HG03342 (cell line): ENCODE results near the gene KLF15.
"Not testable (repeated sequence)": the region's sequence is repeated elsewhere in the genome, so short reads cannot be mapped to it uniquely, and the experiment has no call there.

Source experiments
- ATAC-seq: cut with Tn5 transposase; IDR thresholded peaks from one replicate; pipeline ENCODE4 v1.9.1; 2021; ENCODE audit warnings: mild to moderate bottlenecking, moderate library complexity; ENCODE audit not compliant: unreplicated experiment

KLF15 gene

DNA sequence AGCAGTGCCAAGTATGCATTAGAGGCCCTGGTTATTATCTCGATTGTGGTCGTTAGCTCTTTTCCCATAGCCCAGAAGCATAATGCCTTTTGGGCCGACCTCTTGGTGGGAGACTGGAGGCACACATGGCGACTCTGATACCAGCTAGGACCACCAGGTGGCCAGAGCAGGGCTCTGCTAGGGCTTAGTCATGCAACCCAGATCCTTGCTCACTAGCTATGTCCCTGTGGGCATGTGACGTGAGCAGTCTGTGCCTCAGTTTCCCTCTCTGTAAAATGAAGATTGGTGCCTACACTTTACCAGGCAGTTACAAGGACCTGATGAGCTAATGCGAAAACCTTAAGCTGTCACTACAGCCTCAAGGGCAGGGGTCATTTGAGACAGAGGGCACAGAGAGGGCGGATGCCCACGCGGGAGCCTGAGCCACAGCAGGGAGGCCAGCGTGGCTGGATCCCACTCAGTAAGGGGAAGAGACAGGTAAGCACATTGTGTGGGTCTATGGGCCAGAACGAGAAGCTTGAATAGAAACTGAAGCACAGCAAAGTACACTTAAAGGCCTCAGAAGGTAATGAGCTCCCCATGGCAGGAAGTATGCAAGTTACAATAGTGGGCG, 8.8 kb downstream of the KLF15 start:
- ATAC-seq = no peak

DNA sequence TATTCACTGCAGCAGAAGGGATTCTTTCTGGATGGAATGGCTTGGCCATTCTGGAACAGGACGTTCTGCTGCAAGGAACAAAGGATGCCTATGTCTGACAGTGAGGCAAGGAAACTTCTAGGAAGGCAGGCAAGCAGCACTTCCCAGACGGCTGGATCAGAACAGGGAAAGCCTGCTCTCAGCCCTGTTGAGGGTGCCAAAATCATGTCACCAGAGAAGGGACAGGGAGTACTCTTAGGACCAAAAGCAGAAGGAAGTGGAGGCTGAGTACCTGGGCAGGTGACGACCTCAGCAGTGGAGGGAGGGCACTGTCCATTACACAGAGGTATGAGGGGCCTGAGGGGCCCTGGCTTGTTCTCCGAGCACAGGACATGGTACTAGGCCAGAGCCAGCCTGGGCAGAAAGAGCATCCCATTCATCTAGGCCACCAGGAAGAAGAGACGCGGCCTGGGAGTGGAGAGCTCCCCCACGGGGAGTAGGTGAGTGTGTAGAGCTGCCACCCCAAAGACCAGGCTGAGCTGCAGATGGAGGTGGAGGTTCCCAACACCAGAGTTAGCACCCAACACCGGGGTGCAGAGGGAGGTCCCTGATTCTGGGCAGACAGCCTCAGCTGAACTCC, 9.6 kb downstream of the KLF15 start:
- no peak for ATAC-seq

DNA sequence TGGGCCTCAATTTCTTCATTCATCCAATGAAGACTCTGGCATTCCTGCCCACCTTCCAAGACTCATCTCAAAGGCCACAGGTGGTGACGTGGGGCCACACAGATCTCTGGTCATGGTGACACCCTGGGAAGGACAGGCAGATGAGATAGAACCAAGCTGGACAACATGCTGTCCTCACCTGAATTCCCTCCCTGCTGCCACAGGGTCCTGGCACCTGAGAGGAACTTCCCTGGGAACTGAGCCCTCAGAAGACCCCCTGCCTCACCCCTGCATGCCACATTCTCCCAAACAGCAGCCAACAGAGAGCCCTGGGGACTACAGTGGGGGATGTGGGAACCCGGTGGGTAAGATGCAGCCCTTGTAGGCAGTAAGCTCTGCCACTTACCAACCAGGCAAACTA, 10.7 kb downstream of the KLF15 start:
- ATAC-seq = no peak

DNA sequence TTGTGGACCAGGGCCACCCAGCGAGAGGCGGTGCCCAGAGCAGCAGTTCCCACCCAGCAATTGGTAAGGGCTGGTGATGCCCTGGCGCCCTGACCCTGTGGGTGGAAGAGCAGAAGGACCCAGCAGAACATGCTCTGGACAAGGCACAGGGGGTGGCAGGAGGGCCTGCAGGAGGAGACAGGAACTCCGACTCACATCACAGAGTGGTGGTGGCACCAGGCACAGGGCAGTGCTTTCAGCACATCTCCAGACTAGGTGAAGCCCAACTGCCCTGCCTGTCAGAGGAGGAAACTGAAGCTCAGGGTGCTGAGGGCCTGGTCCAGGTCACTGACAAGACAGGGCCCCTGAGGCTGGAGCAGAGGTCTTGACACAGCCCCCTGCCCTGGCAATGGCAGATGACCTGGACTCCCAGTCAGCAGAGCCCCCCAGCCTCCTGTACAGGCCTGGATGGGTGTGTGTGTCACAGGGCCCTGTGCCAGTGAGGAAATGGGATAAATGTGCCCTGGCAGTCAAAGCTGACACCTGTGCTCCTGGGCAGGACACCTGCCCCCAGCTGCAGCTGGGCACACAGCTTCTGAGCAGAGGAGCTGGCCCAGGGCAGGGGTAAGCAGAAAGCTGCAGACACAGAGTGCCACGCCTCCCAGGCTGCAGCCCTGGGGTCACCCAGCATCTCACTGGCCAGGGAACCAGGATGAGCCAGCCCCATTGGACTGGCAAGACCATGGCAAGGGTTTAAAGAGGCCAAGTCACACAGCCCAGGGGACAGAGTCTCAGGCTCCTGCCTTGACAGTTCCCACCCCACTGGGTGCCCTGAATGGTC, 11.4 kb downstream of the KLF15 start:
- no peak for ATAC-seq

GRCh38 chr3:126345231-126345630, 12.0 kb downstream of the KLF15 start:
- ATAC-seq = no peak

GRCh38 chr3:126344380-126345041, 12.7 kb downstream of the KLF15 start:
- ATAC-seq = no peak

GRCh38 chr3:126343649-126344035, 13.6 kb downstream of the KLF15 start:
- no peak for ATAC-seq

DNA sequence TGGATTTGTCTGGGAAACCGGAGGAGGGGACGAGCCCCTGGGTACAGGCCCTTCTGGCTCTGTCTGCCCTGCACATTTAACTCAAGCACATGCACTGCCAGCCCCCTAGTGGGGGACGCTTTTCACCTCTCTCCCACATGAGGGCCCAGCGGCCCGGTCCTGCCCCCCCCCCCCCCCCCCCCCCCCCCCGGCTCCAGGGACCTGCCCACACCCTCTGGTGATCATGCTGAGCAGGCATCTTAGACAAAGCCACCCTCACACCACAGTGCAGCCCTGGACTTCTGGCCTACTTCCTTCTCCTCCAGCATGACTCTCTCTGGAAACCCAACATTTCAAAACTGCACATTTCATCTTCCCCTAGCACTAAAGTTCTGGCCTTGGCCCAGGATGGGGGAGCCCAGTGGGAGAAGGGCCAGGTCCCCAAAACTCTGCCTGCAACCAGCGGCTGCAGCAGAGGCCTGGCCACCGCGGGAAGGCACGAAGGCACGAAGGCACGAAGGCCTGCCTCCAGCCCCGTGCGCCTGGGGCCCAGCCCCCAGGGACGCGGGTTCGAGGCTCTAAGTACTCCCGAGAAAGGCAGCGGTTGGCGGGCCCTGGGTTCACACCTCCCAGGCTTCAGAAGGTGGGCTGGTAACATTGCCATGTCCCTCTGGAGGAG, 14.1 kb downstream of the KLF15 start:
- no peak for ATAC-seq

- ATAC-seq = no peak
These were observed 15.0 kb downstream of the KLF15 start for GRCh38 chr3:126342211-126342610.

DNA sequence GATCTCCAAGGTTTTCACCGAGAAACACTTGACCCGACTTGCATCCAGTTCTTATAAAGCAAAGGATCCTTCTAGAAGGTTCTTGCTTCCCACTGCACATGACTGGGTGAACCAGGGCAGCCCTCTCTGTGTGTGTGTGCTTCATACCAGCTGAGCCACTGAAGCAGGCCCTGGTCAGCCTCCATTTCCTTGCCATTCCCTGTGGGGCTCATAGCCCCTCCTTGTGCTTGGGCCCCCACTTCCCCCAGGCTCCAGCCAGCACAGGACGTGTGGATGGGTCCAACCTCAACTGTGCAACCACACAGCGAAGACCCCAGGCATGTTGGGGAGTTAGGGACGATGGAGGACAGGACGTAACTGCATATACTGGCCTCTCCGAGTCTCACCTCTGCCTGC, 15.5 kb downstream of the KLF15 start:
- ATAC-seq = no peak

GRCh38 chr3:126340943-126341754, 16.1 kb downstream of the KLF15 start:
- ATAC-seq = no peak

DNA sequence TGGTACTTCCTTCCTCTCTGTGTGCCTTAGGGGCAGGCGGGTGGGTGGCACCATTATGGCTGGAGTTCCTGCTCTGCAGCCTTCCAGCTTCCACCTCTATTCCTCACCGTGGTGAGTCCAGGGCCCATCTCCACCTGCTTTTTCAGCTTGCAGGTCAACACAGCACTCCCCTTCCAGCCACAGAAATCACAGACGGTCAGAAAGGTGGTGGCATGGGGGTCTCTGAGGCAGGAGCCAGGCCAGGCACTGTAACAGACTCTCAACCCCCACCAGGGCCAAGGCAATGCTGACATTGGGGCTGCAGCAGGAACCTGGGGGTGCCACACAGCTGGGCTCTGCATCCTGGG, 16.6 kb downstream of the KLF15 start:
- ATAC-seq = no peak

DNA sequence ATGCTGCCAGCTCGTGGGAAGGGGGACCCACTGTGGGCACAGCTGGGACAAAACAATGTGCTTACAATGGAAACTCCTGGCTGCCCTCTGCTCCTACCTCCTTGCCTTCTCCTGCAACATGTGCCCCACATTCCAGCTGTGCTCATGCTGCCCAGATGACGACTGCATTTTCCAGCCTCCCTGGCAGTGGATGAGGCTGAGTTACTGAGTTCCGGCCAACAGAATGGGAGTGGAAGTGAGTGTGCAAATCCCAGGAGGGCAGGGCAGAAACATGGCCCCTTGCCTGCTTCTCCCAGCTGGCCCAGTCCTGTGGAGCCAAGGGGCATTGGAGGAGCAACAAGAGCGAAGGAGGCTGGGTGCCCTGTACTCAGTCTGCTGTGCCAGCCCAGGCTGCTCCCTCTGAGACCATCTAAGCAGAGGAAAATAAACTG, 17.1 kb downstream of the KLF15 start:
- no peak for ATAC-seq

DNA sequence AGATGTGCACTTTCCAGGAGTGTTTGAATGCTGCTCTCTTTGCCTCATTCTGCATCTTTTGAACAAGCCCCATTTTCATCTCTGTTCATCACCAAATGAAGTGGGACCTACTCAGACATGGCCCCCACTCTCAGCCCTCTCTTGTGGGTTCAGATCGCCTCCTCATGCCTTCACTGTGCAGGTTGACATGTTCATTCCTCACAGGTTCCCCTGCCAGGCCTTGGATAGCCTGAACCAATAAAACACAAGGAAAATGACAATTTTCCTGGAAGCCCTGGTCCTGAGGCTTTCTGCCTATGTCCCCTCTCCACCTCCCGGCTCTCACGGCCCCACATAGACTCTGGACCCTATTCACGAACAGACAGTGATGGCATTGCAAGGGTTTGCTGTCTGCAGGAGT, 17.7 kb downstream of the KLF15 start:
- ATAC-seq = no peak

DNA sequence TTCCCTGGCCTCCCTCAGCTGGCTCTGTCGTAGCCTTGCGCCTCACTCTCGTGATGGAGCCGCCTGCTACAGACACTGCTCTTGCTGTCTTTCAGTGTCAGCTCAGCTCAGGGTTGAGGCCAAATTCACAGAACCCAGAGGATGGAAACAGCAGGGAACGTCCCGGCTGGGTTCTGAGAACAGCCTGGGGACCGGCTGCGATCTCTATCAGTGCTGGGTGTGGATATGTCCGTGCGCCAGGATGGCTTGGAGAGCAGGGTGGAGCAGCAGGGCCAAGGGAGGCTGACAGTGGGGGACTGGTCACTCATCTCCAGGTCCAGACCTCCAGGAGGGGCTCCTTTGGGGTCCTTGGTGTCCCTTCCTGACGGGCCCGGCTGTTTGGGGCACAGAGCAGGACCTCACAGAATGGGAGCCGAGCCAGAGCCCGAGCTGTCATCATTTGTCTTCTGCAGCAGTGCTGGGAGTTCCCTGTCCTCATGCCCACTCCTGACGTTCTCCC, 18.4 kb downstream of the KLF15 start:
- no peak for ATAC-seq

- no peak for ATAC-seq
These were observed 19.1 kb downstream of the KLF15 start for GRCh38 chr3:126337980-126338651.

- ATAC-seq = not testable (repeated sequence)
These were observed 25.3 kb downstream of the KLF15 start for GRCh38 chr3:126331812-126332336.

DNA sequence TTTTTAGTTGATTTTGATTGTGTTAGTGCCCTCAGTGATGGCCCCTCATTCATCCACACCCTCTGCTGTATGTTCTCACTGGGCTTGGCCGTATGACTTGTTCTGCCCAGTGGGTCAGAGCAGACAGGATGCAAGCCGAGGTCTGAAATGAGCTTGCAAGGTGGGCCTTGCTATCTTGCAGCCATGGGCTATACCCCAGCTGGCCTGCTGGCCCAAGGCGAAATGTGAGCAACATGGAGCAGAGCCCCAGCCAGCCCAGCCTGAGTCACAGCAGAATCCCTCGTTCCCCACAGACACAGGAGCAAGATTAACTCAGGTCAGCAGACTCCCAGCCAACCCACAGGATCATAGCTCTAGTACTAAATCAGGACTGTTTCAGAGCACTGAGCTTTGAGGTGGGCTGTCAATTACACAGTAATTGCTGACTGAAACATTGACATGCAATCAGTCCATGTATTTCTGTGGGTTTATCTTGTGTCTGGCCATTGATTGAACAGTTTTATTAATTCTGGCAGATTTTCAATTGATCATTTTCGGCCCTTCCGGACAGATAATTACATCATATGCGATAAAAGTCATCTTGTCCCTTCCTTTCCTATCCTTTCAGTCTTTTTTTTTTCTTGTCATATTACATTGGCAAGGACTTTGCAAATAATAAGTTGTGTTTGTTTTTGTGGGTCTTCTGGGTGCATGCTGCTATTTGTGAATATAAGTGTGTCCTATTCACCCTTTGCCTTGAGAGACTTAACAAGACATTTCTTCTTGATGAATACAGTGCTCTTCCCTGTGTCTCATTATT, 27.1 kb downstream of the KLF15 start:
- ATAC-seq = no peak

DNA sequence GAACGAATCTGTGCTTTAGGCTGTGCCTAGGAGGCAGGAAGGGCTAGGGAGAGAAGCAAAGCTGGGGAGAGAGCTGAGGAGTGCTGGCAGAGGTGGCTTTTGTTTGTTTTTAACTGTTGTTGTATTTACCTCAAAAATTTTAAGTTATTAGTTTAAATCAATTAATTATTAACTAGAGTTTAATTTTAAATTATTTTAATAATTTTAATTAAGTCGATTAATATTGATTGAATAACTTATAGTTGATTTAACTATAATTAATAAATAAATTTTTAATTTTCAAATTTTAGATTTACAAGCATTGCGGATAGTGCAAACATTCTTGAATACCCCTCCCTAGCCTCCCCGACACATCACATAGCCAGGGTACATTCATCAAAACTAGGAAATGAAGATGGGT, 30.6 kb downstream of the KLF15 start:
- ATAC-seq = no peak
